GM21619 (cell line): ENCODE results near the gene UGT1A1.

Experiments
- ATAC-seq: cut with Tn5 transposase; IDR thresholded peaks from one replicate; pipeline ENCODE4 v1.9.1; 2021; ENCODE audit not compliant: unreplicated experiment

UGT1A1 gene

DNA sequence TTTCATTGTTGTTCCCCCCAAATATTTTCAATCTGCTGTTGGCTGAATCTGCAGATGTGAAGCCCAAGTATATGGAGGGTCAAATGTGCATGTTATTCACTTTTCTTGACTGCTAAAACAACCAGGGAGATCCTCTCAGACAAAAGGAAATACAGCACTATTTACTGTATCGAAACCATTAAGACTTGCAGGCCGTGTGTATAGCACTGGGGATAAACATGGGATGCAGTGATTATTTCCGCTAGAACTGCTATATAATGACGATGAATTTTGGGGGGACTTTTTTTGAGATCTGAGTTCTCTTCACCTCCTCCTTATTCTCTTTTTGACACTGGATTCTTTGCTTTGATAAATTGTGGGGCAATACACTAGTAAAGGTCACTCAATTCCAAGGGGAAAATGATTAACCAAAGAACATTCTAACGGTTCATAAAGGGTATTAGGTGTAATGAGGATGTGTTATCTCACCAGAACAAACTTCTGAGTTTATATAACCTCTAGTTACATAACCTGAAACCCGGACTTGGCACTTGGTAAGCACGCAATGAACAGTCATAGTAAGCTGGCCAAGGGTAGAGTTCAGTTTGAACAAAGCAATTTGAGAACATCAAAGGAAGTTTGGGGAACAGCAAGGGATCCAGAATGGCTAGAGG, 3.5 kb upstream of the UGT1A1 start:
- no peak for ATAC-seq

- no peak for ATAC-seq
These were observed 1.9 kb upstream of the UGT1A1 start for GRCh38 chr2:233758141-233758540.

DNA sequence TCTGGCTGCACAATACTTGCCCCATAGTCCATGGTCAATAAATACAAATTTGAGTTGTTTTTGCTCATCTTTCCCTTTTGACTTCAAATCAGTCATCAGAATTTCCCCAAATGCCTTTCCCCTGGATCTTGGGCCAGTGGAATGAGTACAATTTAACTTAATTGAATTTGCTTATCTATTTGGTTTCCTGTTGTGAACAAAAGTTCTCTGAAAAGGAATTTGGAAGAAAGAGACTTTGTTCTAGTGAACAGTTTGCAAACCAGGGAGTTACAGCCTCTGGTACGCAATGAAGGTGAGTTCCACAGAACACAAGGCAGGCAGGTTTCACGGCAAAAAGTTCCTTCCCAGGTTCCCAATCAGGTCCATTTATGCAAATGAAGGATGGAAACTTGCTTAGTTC, 1.2 kb upstream of the UGT1A1 start:
- ATAC-seq, result no peak

GRCh38 chr2:233761040-233761769, 1.1 kb downstream of the UGT1A1 start:
- ATAC-seq, result no peak

GRCh38 chr2:233764264-233764663, 4.2 kb downstream of the UGT1A1 start:
- no peak for ATAC-seq

DNA sequence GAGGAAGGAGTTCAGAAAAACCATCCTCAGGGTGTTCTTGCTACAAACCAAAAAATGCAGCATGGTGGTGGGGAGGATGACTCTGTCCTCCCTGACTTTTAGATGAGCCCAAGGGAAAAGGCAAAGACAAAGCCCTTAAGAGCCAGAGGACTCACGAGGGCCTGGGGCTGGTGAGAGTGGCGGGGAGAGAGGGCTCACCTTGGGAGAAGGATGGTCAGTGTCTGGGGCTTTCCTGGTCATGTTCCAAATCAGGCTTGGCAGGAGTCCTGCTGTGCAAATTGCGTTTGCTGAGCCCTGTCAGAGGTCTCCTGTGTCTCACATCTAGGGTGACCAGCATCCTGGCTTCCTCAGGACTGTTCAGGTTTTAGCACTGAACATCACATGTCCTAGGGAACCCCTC, 4.7 kb downstream of the UGT1A1 start:
- no peak for ATAC-seq

DNA sequence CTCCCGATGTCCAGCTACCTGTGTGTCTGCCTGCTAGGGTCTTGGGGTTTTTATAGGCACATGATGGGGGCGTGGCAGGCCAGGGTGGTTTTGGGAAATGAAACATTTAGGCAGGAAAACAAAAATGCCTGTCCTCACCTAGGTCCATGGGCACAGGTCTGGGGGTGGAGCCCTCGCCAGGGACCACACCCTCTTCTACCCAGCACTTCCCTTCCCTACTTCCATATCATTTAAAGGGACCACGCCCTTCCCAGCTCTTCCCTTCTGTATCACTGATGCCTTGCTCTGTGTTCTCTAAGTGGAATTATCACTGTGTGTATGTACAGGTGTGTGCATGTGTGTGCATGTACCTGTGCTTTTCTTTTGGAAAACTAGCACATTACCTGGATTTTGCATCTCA, 6.3 kb downstream of the UGT1A1 start:
- ATAC-seq, result no peak

DNA sequence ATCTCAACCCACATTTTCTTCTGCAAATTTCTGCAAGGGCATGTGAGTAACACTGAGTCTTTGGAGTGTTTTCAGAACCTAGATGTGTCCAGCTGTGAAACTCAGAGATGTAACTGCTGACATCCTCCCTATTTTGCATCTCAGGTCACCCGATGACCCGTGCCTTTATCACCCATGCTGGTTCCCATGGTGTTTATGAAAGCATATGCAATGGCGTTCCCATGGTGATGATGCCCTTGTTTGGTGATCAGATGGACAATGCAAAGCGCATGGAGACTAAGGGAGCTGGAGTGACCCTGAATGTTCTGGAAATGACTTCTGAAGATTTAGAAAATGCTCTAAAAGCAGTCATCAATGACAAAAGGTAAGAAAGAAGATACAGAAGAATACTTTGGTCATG, 8.0 kb downstream of the UGT1A1 start:
- ATAC-seq, result no peak

DNA sequence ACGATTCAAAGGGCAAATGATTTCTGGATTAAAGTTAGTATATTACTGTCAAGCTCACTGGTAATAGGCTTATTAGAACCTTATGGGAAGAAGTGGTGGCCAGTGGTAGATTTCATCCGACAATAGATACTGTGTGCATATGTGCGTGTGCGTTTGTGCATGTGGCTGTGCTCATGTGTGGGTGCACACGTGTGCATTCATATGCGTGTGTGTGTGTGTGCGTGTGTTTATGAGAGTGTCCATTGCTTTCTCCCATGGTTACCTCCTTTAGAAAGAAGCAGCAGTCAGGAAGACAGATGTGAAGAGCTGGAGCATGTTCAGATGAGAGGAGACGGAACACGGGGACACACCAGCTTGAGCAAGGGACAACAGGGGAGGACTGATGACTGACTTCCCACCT, 9.2 kb downstream of the UGT1A1 start:
- no peak for ATAC-seq

- no peak for ATAC-seq
These were observed 12.1 kb downstream of the UGT1A1 start for GRCh38 chr2:233772153-233772552.

- no peak for ATAC-seq
These were observed 12.5 kb downstream of the UGT1A1 start for GRCh38 chr2:233772583-233772982.

DNA sequence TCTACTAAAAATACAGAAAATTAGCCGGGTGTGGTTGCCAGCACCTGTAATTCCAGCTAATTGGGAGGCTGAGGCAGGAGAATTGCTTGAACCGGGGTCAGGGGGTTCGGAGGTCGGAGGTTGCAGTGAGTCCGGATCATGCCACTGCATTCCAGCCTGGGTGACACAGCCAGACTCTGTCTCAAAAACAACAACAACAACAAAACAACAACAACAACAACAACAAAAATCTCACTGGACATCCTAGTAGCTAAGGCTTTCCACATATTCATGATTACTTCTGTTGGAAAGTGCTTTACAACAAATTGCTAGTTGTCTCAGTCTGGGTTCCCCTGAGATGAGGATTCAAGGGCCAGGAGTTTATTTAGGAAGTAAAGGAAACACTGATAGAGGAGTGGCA, 13.8 kb downstream of the UGT1A1 start:
- ATAC-seq, result no peak

- ATAC-seq, result no peak
These were observed 15.3 kb downstream of the UGT1A1 start for GRCh38 chr2:233775414-233775813.

DNA sequence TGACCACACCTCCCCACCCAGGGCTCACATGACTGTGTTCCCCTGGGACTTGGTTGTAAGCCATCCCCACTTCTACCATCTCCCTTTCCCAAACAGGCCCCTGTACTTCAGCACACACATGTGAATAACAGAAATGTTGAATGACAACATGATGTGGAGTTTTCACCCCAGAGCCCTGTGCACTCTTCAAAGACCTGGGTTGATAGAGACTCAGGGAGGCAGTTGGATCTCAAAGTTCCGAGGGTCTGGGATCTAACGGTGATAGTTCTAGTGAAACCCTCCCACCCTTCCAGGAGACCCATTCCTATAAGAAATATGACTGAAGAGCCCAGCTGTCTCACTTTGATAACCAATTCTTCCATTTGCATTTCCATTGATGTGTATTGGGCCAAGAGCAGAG, 18.0 kb downstream of the UGT1A1 start, which contains the start of gene MROH2A:
TSS of gene MROH2A (plus strand) at position 301 of the 400 bp plus-strand sequence. CDS start 1,029 bp downstream, outside the sequence.
- ATAC-seq, result no peak

- no peak for ATAC-seq
These were observed 19.7 kb downstream of the UGT1A1 start for GRCh38 chr2:233779722-233780121.

- ATAC-seq, result no peak
These were observed 20.7 kb downstream of the UGT1A1 start for GRCh38 chr2:233780771-233781170.

DNA sequence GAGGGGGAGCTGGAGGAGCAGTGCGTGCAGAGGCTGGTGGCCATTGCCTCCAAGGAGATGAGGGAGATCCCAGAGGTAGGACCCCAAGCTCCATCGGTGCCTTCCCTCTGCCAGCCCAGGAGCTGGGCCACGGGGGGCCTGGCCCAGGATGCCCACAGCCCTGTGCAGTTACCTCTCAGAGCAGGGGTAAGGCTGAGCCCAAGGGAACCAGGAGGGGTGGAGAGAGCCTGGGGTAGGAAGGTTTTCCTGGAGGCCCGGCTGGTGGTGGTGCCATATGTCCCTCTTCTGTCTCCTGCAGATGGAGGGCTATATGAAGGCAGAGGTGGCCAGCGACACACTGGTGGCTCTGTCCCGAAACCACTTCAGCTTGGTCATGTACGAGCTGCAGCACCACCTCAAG, 29.5 kb downstream of the UGT1A1 start:
- no peak for ATAC-seq

DNA sequence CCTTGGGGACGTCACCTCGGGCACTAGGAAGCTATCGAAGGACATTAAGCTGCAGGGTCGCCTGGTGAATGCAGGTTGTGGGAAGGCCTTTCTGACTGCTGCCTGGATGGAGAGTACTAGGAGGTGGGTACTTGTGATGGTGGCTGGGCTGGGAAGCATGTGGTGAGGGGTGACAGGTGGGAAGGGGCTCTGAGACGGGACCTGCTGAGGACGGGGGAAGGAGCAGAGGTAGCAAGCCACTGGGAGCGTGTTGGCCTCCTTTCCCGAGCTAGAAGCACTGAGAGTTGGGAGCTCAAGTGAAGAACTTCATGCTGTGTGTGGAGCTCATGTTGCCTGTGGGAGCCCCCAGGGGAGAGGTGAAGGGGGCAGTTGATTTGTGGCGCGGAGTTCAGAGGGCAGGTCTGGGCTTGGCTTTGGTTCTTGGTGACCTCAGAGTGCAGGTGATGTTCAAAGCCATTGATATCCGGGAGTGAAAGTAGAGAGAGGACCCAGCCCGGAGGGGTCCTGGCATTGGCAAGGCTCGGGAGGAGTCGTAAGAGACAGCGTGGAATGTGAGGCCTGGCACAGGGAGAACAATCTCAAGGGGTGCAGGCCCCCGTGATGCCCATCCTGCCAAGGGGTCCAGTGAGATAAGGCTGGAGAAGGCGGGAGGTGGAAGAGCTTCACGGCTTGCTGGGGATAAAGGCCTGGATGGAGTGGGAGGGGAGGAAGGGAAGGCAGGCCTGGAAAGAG, 31.2 kb downstream of the UGT1A1 start:
- ATAC-seq, result no peak

DNA sequence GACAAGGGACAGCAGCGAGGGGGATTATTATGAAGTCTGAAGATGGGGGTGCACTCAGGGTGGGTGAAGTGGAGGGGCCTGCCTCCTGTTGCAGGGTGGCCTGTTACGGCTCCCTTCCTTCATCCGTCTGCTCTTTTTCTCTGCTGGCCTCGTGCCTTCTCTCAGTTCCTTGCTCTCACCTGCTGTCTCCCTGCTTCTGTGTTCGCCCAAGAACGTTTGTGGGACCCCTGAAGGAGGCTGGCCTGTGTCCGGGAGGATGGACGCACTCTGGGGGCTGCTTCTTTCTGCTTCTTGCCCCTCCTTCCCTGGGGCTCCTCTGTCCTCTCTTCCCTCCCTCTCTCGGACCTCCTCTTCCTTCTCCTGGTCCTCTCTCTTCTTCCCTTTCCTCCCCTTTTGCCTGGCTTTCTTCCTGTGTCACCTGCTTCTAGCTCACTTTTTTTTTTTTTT, 31.8 kb downstream of the UGT1A1 start:
- no peak for ATAC-seq

DNA sequence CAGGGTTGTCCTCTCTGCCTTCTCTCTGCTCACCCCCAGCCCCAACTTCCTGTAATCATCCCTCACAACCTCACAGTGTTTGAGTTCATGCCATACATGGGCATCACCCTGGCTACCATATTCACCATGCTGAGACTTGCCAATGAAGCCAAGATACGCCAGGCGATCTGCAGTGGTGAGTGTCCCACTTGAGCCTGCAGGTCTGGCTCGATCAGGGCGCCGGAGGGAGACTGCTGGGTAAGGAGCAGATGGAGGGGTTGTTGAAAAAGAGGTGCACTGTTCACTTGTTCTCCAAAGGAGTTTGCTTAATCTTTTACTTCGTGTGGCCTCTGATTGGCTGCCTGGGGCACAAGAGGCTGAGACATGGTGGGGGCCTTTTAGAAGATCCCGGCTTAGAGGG, 32.6 kb downstream of the UGT1A1 start:
- ATAC-seq, result no peak

DNA sequence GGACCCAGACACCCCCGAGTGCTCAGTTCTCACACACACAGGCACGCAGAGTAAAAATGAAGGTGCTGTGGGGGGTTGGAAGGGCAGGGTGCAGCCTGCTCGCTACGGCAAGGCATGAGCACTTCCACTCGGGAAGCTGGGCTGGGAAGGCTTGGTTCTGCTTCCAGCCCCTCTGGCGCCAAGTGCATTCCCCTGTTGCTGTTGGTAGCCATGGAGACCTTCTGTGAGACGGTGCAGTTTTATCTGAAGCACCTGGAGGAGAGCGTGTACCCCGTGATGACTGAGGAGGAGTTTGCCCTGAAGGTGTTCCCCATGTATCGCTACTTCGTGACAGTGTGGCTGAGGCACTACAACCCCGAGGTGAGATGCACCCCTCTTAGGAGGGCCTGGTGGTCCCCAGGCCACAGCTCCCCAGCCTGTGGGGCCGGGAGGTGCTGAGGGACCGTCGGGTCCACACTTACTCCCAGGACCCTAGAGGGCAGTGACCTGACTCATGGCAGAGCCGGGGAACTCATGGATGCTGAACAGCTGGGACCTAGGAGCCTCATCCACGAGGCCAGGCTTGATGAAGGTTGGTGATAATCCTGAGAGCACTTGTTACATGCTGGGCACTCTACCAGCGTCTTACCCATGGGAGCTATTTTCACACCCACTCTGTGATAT, 33.5 kb downstream of the UGT1A1 start:
- no peak for ATAC-seq
